Hippocampal formation (tissue), 2 donors: Measurements from ENCODE around the gene FLVCR2.
"Not testable (repeated sequence)": the region's sequence is repeated elsewhere in the genome, so short reads cannot be mapped to it uniquely, and the experiment has no call there.

Source experiments
- DNase-seq, 2 donors: peaks; one replicate each; lab custom pipeline; 2025; lab: John Stamatoyannopoulos, UW

FLVCR2 gene

GRCh38 chr14:75662966-75663365, 84.5 kb downstream of the FLVCR2 start:
- no peak for DNase-seq

GRCh38 chr14:75667099-75667765, 88.8 kb downstream of the FLVCR2 start:
- DNase-seq = peak in 1 of 2 donors; percentile 32

GRCh38 chr14:75672605-75673192, 94.3 kb downstream of the FLVCR2 start:
- no peak for DNase-seq

- DNase-seq = no peak
Observed at GRCh38 chr14:75673345-75674035, 95.1 kb downstream of the FLVCR2 start.

- DNase-seq = no peak
Observed at GRCh38 chr14:75675265-75675960, 97.0 kb downstream of the FLVCR2 start.

- DNase-seq = no peak
Observed at GRCh38 chr14:75685910-75686309, 107.5 kb downstream of the FLVCR2 start.

GRCh38 chr14:75689012-75689411, 110.6 kb downstream of the FLVCR2 start:
- DNase-seq = no peak

GRCh38 chr14:75690010-75690409, 111.6 kb downstream of the FLVCR2 start:
- DNase-seq = no peak

- DNase-seq = not testable (repeated sequence)
Observed at GRCh38 chr14:75695025-75695424, 116.6 kb downstream of the FLVCR2 start.

- peak in 1 of 2 donors; percentile 25 for DNase-seq
Observed at GRCh38 chr14:75697386-75697785, 119.0 kb downstream of the FLVCR2 start.
